Measurements from ENCODE around the gene GLRX3.

The GLRX3 gene

DNA sequence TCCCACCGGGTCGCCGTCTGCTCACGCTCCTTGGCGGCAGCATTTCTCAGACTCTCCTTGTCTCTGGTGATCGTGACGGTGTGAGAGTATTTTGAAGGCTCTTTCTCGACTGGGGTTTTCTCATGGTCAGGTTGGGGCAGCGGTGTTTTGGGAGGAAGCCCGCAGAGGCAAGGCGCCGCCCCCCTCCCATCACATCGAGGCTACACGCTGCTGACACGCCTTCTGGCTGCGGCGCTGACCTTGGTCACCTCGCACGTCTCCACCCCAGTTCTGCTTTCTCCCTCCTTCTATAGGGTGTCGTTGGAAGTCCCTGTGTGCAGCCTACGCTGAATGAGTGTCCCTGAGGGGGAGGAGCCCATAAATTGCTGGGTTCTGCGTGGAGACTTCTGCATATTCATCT, 55.2 kb downstream of the GLRX3 start:
- H3K9me2 ChIP-seq (ENCODE audit: low read depth, low read length) = no peaks in the 10 kb centered on the region
- H3K27ac ChIP-seq (ENCODE audit: low read depth, low read length, poor library complexity, severe bottlenecking) = no peak overlapping the region
- no peaks in the 10 kb centered on the region for H3K4me1 ChIP-seq (ENCODE audit: insufficient read depth, low read length, severe bottlenecking)
- no peaks in the 10 kb centered on the region for H3K9me3 ChIP-seq (ENCODE audit: low read length)
- H3K36me3 ChIP-seq (ENCODE audit: insufficient read depth, low read length) = no peaks in the 10 kb centered on the region
- no peaks in the 10 kb centered on the region for H3F3A ChIP-seq (ENCODE audit: insufficient read depth, low read length)
- H3K4me2 ChIP-seq (ENCODE audit: low read length) = no peak overlapping the region
- no peaks in the 10 kb centered on the region for H3K79me2 ChIP-seq (ENCODE audit: insufficient read depth, low read length)
- no peak overlapping the region for H2AFZ ChIP-seq (ENCODE audit: low read length)
- TF ChIP-seq CTCF (IDR thresholded peaks at IDR 0.05; ENCODE audit: low read length) = no peak
- no peak for TF ChIP-seq EZH2 (IDR thresholded peaks at IDR 0.05; ENCODE audit: borderline replicate concordance, low read length)
- no peaks in the 10 kb centered on the region for H3K27me3 ChIP-seq (ENCODE audit: insufficient read depth, low read length)
- no peak overlapping the region for H3K9ac ChIP-seq (ENCODE audit: low read length)
- no peak overlapping the region for H3K4me3 ChIP-seq (ENCODE audit: low read depth, low read length, poor library complexity, severe bottlenecking)
- no peaks in the 10 kb centered on the region for H4K20me1 ChIP-seq (ENCODE audit: insufficient read depth, low read length)

- no peak overlapping the region for H3K4me3 ChIP-seq (ENCODE audit: low read depth, low read length, poor library complexity, severe bottlenecking)
- no peak overlapping the region for H3K9ac ChIP-seq (ENCODE audit: low read length)
- no peaks in the 10 kb centered on the region for H3K36me3 ChIP-seq (ENCODE audit: insufficient read depth, low read length)
- H3K4me2 ChIP-seq (ENCODE audit: low read length) = no peak overlapping the region
- H2AFZ ChIP-seq (ENCODE audit: low read length) = no peak overlapping the region
- H3K27ac ChIP-seq (ENCODE audit: low read depth, low read length, poor library complexity, severe bottlenecking) = no peak overlapping the region
- TF ChIP-seq EZH2 (IDR thresholded peaks at IDR 0.05; ENCODE audit: borderline replicate concordance, low read length) (no peak), CTCF (IDR thresholded peaks at IDR 0.05; ENCODE audit: low read length) (no peak)
- no peaks in the 10 kb centered on the region for H3K9me2 ChIP-seq (ENCODE audit: low read depth, low read length)
- no peaks in the 10 kb centered on the region for H3K27me3 ChIP-seq (ENCODE audit: insufficient read depth, low read length)
- no peaks in the 10 kb centered on the region for H3F3A ChIP-seq (ENCODE audit: insufficient read depth, low read length)
- H3K79me2 ChIP-seq (ENCODE audit: insufficient read depth, low read length) = no peaks in the 10 kb centered on the region
- no peaks in the 10 kb centered on the region for H4K20me1 ChIP-seq (ENCODE audit: insufficient read depth, low read length)
- H3K9me3 ChIP-seq (ENCODE audit: low read length) = no peaks in the 10 kb centered on the region
- no peaks in the 10 kb centered on the region for H3K4me1 ChIP-seq (ENCODE audit: insufficient read depth, low read length, severe bottlenecking)
Observed at GRCh38 chr10:130192276-130192848, 56.2 kb downstream of the GLRX3 start.

- Histone ChIP-seq H3K9me2 (ENCODE audit: low read depth, low read length) (no peaks in the 10 kb centered on the region), H3K4me2 (ENCODE audit: low read length) (no peak overlapping the region), H3K36me3 (ENCODE audit: insufficient read depth, low read length) (no peaks in the 10 kb centered on the region), H3K27ac (ENCODE audit: low read depth, low read length, poor library complexity, severe bottlenecking) (no peak overlapping the region), H3K79me2 (ENCODE audit: insufficient read depth, low read length) (no peaks in the 10 kb centered on the region), H2AFZ (ENCODE audit: low read length) (no peak overlapping the region), H3K4me1 (ENCODE audit: insufficient read depth, low read length, severe bottlenecking) (no peaks in the 10 kb centered on the region), H3K9me3 (ENCODE audit: low read length) (no peaks in the 10 kb centered on the region), H4K20me1 (ENCODE audit: insufficient read depth, low read length) (no peaks in the 10 kb centered on the region), H3K4me3 (ENCODE audit: low read depth, low read length, poor library complexity, severe bottlenecking) (no peak overlapping the region), H3K9ac (ENCODE audit: low read length) (no peak overlapping the region), H3K27me3 (ENCODE audit: insufficient read depth, low read length) (no peaks in the 10 kb centered on the region), H3F3A (ENCODE audit: insufficient read depth, low read length) (no peaks in the 10 kb centered on the region)
- TF ChIP-seq CTCF (IDR thresholded peaks at IDR 0.05; ENCODE audit: low read length) (no peak), EZH2 (IDR thresholded peaks at IDR 0.05; ENCODE audit: borderline replicate concordance, low read length) (no peak)
Observed at GRCh38 chr10:130193033-130193432, 56.8 kb downstream of the GLRX3 start.

Measured in OCI-LY1 (cell line).